Activated CD4-positive, alpha-beta T cell treated with anti-CD3 and anti-CD28 coated beads, Interleukin-2, Interleukin-6, amounts not matched to agents 100 ng/mL and 50 ng/mL, durations not matched to agents 16 hours and 8 hours (primary cell): ENCODE results near the gene DCUN1D1.

ENCODE experiments used
- DNase-seq: peaks from one replicate; pipeline ENCODE4 v3.0.0-alpha.2; 2020

Gene DCUN1D1

GRCh38 chr3:182925944-182926337 lies 54.4 kb downstream of the DCUN1D1 start:
- DNase-seq: no peak

DNA sequence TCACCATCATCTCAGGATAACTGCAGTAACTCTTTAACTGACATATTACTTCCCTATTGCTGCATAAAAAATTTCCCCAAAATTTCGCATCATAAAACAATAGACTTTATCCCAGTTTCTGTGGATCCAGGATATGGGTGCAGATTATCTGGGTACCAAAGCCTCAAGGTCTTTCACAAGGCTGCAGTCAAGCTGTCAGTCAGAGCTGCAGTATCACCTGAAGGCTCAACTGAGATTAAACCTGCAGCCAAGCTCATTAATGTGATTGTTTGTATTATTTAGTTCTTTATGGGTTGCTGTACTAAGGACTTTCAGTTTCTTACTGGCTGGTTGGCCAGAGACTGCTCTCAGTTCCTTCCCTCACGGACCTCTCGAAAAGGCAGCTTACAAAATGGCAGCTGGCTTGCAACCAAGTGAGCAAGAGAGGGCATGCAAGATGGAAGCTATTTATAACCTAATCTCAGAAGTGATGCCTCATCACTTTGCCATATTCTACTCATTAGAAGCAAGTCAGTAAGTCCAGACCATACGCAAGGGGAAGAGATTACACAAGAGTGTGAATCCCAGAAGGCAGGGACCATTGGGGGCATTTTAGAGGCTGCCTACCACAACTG lies 54.9 kb downstream of the DCUN1D1 start:
- no peak for DNase-seq

DNA sequence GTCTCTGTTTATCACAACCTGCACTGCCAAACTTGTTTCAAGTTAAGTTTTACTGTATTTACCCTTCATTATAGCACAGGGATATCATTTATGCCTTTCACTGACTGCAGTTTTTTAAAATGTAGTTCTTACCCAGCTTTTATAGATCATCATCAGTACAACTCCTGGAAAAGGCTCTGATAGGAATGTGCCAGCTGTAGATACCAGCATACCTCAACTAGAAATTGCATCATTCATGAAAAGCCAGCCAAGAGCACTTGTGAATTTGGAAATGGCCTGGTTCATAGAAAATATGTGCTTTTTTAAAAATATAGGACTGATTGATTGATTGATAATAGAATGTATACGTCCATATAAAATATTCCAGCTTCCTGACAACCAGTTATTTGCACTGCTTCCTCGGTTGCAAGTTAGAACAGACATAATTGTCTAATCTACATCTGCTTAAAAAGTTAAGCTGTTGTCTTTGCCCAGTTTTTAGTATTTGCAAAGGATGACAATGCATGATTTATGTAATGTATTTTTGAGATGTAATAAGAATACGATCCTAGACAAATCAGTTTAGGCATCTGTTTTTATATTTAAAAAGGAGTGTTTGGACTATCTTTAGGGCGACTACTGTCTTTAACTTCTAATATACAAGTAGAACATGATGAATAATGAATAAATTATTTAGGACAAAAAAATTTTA lies 58.5 kb downstream of the DCUN1D1 start:
- DNase-seq: no peak

DNA sequence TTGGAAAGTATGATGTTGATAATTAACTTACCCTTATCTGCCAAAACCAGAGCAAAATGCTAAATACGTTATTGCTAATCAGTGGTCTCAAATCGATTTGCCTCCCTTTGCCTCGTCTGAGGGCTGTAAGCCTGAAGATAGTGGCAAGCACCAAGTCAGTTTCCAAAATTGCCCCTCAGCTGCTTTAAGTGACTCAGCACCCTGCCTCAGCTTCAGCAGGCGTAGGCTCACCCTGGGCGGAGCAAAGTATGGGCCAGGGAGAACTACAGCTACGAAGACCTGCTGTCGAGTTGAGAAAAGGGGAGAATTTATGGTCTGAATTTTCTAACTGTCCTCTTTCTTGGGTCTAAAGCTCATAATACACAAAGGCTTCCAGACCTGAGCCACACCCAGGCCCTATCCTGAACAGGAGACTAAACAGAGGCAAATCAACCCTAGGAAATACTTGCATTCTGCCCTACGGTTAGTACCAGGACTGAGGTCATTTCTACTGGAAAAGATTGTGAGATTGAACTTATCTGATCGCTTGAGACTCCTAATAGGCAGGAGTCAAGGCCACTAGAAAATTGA lies 59.7 kb downstream of the DCUN1D1 start:
- no peak for DNase-seq

DNA sequence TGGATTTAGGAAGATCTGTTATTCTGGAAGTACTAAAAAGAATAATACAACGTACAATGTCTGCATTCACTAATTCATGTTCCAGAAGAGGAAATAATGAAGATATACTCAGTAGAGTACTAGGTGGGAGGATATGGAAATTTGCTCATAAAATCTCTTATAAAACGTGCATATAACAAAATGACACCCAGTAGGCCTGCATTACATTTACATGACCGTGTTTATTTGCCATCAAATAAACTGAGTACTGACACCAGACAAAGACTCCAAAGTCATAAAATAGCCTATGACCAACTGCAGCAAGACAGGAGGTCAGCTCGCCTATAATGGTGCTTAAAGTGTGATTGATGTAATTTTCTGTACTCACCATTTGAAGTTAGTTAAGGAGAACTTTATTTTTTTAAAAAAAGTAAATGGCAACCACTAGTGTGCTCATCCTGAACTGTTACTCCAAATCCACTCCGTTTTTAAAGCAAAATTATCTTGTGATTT lies 60.4 kb downstream of the DCUN1D1 start:
- no peak for DNase-seq

GRCh38 chr3:182917134-182917533 lies 63.2 kb downstream of the DCUN1D1 start:
- no peak for DNase-seq

DNA sequence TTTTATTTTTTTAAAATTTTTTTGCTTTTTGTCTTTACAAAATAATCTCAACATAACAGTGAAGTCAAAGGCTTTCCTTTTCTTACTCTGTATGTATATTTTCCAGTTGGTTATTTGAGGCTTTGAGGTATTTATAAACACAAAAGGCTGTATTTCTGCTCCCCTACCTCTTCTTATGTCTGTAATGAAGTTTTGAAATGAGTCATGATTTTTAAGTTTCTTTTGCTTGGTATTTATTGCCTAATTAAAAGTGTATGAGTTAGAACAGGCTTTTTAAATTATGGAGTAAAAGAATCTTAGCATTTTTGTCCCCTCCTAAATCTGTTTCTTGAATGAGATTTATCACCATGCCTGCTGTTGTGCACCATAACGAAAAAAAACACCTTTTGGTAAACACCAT lies 66.0 kb downstream of the DCUN1D1 start:
- DNase-seq: no peak

GRCh38 chr3:182913889-182914288 lies 66.4 kb downstream of the DCUN1D1 start:
- DNase-seq: peak; percentile 29

DNA sequence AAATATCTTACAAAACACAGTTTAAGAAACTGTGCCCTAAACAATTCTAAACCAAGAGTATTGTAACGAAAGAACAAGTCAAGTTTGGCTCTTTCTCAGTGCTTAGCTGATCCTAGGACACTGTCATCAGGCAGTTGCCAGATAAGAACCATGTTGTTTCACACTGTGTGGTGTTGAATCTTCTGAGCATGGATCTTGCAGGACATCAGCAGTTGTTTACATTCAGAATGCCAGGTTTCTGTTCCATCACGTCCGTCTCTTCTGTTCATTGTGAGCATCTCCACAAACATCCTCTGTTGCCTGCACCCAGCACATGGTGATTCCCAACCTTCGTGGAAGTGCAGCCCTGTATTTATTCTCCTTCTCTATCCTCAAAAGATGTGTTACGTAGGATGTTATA lies 67.9 kb downstream of the DCUN1D1 start:
- DNase-seq: no peak

DNA sequence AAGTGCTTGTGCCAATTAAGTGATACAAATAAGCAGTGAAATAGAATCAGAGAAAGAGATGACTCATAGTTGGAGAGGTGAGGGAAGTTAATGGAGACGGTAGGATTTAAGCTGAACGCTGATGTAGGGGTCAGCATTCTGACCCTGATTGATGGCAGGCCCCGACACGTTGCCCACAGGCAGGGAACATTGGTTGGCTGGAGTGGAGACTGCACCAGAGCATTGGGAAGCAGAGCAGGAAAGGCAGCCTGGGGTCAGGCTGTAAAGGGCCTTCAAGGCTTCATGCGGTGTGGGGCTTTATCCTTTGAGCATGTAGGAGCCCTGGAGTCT lies 68.6 kb downstream of the DCUN1D1 start:
- no peak for DNase-seq

- peak; percentile 18 for DNase-seq
Observed at GRCh38 chr3:182910936-182911781, 69.2 kb downstream of the DCUN1D1 start.

DNA sequence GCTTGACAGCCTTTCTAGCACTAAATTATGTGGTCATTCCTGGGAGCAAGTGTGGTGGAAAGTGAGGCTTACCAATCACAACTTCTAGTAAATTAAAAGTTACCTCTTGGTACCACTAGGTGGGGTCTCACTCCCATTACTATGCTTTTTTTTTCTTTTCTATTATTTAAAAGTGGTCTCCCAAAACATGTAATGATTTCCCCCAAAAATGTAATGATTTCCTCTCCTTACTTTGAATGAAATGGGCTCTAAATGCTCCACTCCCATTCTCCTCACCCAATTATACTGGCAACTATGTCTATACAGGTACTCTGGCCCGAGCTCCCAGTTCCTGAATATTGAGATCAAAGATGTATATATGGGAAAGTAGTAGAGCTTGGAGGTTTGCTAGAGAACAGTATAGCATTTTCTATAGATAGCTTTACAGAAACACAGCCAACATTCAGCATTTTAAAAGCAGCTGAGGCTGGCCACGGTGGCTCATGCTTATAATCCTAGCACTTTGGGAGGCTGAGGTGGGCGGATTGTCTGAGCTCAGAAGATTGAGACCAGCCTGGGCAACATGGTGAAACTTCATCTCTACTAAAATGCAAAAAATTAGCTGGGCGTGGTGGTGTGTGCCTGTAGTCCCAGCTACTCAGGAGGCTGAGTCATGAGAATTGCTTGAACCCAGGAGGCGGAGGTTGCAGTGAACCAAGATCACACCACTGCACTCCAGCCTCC lies 70.9 kb downstream of the DCUN1D1 start:
- peak; percentile 17 for DNase-seq

- DNase-seq: no peak
Observed at GRCh38 chr3:182908471-182908870, 71.9 kb downstream of the DCUN1D1 start.

GRCh38 chr3:182906036-182906435 lies 74.3 kb downstream of the DCUN1D1 start:
- no peak for DNase-seq

- no peak for DNase-seq
Observed at GRCh38 chr3:182905623-182906022, 74.7 kb downstream of the DCUN1D1 start.

GRCh38 chr3:182904164-182904563 lies 76.2 kb downstream of the DCUN1D1 start:
- no peak for DNase-seq

DNA sequence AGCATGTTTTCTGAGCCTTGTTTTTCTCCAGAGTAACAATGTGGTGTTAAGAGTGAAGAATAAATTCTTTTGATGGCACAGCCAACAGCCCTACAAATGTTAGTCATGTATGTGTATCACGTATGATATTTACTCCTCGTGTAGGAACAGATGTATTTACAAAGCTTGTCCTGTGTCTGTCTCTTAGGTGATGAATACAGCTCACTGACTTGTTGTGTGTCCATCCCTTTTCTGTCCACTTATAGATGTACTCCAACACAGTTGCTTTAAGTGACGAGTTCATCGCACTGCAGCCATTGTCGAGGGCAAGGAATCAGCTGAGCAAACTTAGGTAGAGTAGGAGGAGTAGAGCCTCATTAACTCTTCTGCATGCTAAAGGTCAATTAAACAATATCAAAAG lies 78.1 kb downstream of the DCUN1D1 start:
- DNase-seq: no peak

GRCh38 chr3:182896553-182896952 lies 83.8 kb downstream of the DCUN1D1 start:
- no peak for DNase-seq

GRCh38 chr3:182895513-182896112 lies 84.7 kb downstream of the DCUN1D1 start:
- no peak for DNase-seq

- DNase-seq: no peak
Observed at GRCh38 chr3:182892226-182892625, 88.1 kb downstream of the DCUN1D1 start.

GRCh38 chr3:182891364-182891763 lies 89.0 kb downstream of the DCUN1D1 start:
- DNase-seq: no peak

GRCh38 chr3:182889948-182890629 lies 90.2 kb downstream of the DCUN1D1 start:
- no peak for DNase-seq
